Neural cell (in vitro differentiated cells): ENCODE measurements around the gene DOCK10. TPM values are rescaled to one million over a fixed set of nuclear protein-coding genes. Genes with fewer than 3 reads are reported as not detected.

ENCODE experiments used
- H2AFZ ChIP-seq: fragments of 200-600, 300-800 bp; sonication (generic), shearing (Covaris generic); 2 replicates; pipeline ENCODE4 v1.6.0; 2014; ENCODE audit warnings: low read depth, mild to moderate bottlenecking, antibody characterized with exemption, low read length, moderate library complexity
- H3F3A ChIP-seq: fragments of 200-600 bp; shearing (Covaris generic); 2 replicates; pipeline ENCODE4 v1.6.1; 2016; ENCODE audit warnings: mild to moderate bottlenecking, moderate library complexity, mixed read lengths, antibody characterized with exemption, low read length; ENCODE audit not compliant: insufficient read depth, poor library complexity, severe bottlenecking
- H3K27ac ChIP-seq: fragments of 200-600, 300-800 bp; sonication (generic), shearing (Covaris generic); 2 replicates; pipeline ENCODE4 v1.5.1; 2014; ENCODE audit warnings: mild to moderate bottlenecking, low read length, moderate library complexity
- H3K27me3 ChIP-seq: fragments of 300-800, 200-600 bp; sonication (generic), shearing (Covaris generic); 2 replicates; pipeline ENCODE4 v1.6.0; 2014; ENCODE audit warnings: mild to moderate bottlenecking, low read depth, low read length, moderate library complexity; ENCODE audit not compliant: insufficient read depth
- H3K36me3 ChIP-seq: fragments of 300-800, 200-600 bp; sonication (generic), shearing (Covaris generic); 2 replicates; pipeline ENCODE4 v1.5.1; 2014; ENCODE audit warnings: mild to moderate bottlenecking, antibody characterized with exemption, low read length, moderate library complexity; ENCODE audit not compliant: insufficient read depth
- H3K4me2 ChIP-seq: fragments of 300-800, 200-600 bp; sonication (generic), shearing (Covaris generic); 2 replicates; pipeline ENCODE4 v1.6.0; 2014; ENCODE audit warnings: mild to moderate bottlenecking, low read length
- H3K4me3 ChIP-seq: fragments of 300-800, 200-600 bp; sonication (generic), shearing (Covaris generic); 2 replicates; pipeline ENCODE4 v1.5.1; 2014; ENCODE audit warnings: mild to moderate bottlenecking, low read length, moderate library complexity
- H3K79me2 ChIP-seq: fragments of 200-600 bp; shearing (Covaris generic); replicated peaks from 2 replicates; pipeline ENCODE4 v1.6.0; 2014; ENCODE audit warnings: mild to moderate bottlenecking, low read length, moderate library complexity; ENCODE audit not compliant: insufficient read depth
- H3K9ac ChIP-seq: fragments of 300-800, 200-600 bp; sonication (generic), shearing (Covaris generic); 2 replicates; pipeline ENCODE4 v1.6.1; 2016; ENCODE audit warnings: mild to moderate bottlenecking, low read length, mixed read lengths
- H3K9me2 ChIP-seq: fragments of 200-600 bp; shearing (Covaris generic); 2 replicates; pipeline ENCODE4 v1.6.1; 2016; ENCODE audit warnings: mild to moderate bottlenecking, low read length, mixed read lengths; ENCODE audit not compliant: insufficient read depth
- H3K9me3 ChIP-seq: fragments of 200-600, 300-800 bp; sonication (generic), shearing (Covaris generic); 2 replicates; pipeline ENCODE4 v1.6.1; 2016; ENCODE audit warnings: mild to moderate bottlenecking, mixed run types, low read length, moderate library complexity, mixed read lengths
- H4K20me1 ChIP-seq: fragments of 200-600 bp; shearing (Covaris generic); 2 replicates; pipeline ENCODE4 v1.6.1; 2016; ENCODE audit warnings: mild to moderate bottlenecking, mixed run types; ENCODE audit not compliant: insufficient read depth
- EP300 ChIP-seq: fragments of 450-650 bp; conservative IDR thresholded peaks from 2 replicates; pipeline ENCODE4 v1.6.1; 2014; ENCODE audit warnings: antibody characterized with exemption, mild to moderate bottlenecking, moderate library complexity; ENCODE audit not compliant: poor library complexity, severe bottlenecking
- EZH2 ChIP-seq: fragments of 200-600, 300-800 bp; shearing (Covaris generic), sonication (generic); IDR thresholded peaks from 2 replicates; pipeline ENCODE4 v1.6.1; 2014; ENCODE audit warnings: antibody characterized with exemption, low read length, borderline replicate concordance, mild to moderate bottlenecking; ENCODE audit not compliant: insufficient read depth, poor library complexity, severe bottlenecking
- MXI1 ChIP-seq: fragments of 450-650 bp; conservative IDR thresholded peaks from 2 replicates; pipeline ENCODE4 v1.6.1; 2014; ENCODE audit warnings: antibody characterized with exemption, mild to moderate bottlenecking; ENCODE audit not compliant: poor library complexity, severe bottlenecking
- POLR2AphosphoS5 ChIP-seq: IDR thresholded peaks from 2 replicates; pipeline ENCODE4 v1.6.1; 2012
- RAD21 ChIP-seq: fragments of 450-650 bp; conservative IDR thresholded peaks from 2 replicates; pipeline ENCODE4 v1.6.1; 2014; ENCODE audit warnings: antibody characterized with exemption, mild to moderate bottlenecking, moderate library complexity
- REST ChIP-seq: IDR thresholded peaks from 2 replicates; pipeline ENCODE4 v1.6.1; 2012; ENCODE audit warnings: borderline replicate concordance
- SMC3 ChIP-seq: fragments of 450-650 bp; conservative IDR thresholded peaks from 2 replicates; pipeline ENCODE4 v1.6.1; 2014; ENCODE audit warnings: antibody characterized with exemption, mild to moderate bottlenecking, moderate library complexity; ENCODE audit not compliant: poor library complexity
- TAF1 ChIP-seq: IDR thresholded peaks from 2 replicates; pipeline ENCODE4 v1.6.1; 2012; ENCODE audit warnings: low read depth
- polyA plus RNA-seq: library from polyadenylated mRNA; depleted of rRNA; stranded (reverse); fragments of >200 nt; gene quantifications from 2 replicates; pipeline ENCODE4 v1.2.3, GENCODE V29; 2014
- TF ChIP-seq, protein P1 (sequence below): fragments of 450-650 bp; IDR thresholded peaks from 2 replicates; pipeline ENCODE4 v1.5.1; 2014; ENCODE audit warnings: antibody characterized with exemption, mild to moderate bottlenecking, moderate library complexity; ENCODE audit not compliant: poor library complexity, severe bottlenecking

DOCK10 gene
- polyA plus RNA-seq, 1 donor from 2014 or later = 0.37 TPM

GRCh38 chr2:224816816-224817215, 225.5 kb downstream of the DOCK10 start:
- Histone ChIP-seq H3K9me2 (no peaks in the 10 kb centered on the region), H3F3A (no peaks in the 10 kb centered on the region), H3K27ac (no peak overlapping the region), H3K79me2 (no peaks in the 10 kb centered on the region), H3K9ac (no peak overlapping the region), H3K4me3 (no peak overlapping the region), H2AFZ (no peak overlapping the region), H4K20me1 (no peaks in the 10 kb centered on the region), H3K27me3 (no peaks in the 10 kb centered on the region), H3K9me3 (no peaks in the 10 kb centered on the region), H3K4me2 (no peak overlapping the region), H3K36me3 (no peaks in the 10 kb centered on the region)
- TF ChIP-seq RAD21 (no peak), EZH2 (no peak), POLR2AphosphoS5 (no peak), EP300 (no peak), TAF1 (no peak), MXI1 (no peak), SMC3 (no peak), REST (no peak)
- TF ChIP-seq, protein P1, sequence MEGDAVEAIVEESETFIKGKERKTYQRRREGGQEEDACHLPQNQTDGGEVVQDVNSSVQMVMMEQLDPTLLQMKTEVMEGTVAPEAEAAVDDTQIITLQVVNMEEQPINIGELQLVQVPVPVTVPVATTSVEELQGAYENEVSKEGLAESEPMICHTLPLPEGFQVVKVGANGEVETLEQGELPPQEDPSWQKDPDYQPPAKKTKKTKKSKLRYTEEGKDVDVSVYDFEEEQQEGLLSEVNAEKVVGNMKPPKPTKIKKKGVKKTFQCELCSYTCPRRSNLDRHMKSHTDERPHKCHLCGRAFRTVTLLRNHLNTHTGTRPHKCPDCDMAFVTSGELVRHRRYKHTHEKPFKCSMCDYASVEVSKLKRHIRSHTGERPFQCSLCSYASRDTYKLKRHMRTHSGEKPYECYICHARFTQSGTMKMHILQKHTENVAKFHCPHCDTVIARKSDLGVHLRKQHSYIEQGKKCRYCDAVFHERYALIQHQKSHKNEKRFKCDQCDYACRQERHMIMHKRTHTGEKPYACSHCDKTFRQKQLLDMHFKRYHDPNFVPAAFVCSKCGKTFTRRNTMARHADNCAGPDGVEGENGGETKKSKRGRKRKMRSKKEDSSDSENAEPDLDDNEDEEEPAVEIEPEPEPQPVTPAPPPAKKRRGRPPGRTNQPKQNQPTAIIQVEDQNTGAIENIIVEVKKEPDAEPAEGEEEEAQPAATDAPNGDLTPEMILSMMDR = no peak

GRCh38 chr2:224813578-224813977, 228.7 kb downstream of the DOCK10 start:
- H3K36me3 ChIP-seq = no peaks in the 10 kb centered on the region
- H3K9me3 ChIP-seq = no peaks in the 10 kb centered on the region
- no peaks in the 10 kb centered on the region for H3K9me2 ChIP-seq
- no peaks in the 10 kb centered on the region for H3K27me3 ChIP-seq
- H3K79me2 ChIP-seq = no peaks in the 10 kb centered on the region
- no peak for TF ChIP-seq SMC3
- no peak for TF ChIP-seq POLR2AphosphoS5
- TF ChIP-seq RAD21 = no peak
- H3K9ac ChIP-seq = no peak overlapping the region
- no peak overlapping the region for H3K27ac ChIP-seq
- no peak overlapping the region for H3K4me3 ChIP-seq
- no peak overlapping the region for H3K4me2 ChIP-seq
- no peaks in the 10 kb centered on the region for H3F3A ChIP-seq
- no peak overlapping the region for H2AFZ ChIP-seq
- no peaks in the 10 kb centered on the region for H4K20me1 ChIP-seq
